Activated naive CD4-positive, alpha-beta T cell (primary cell): ENCODE data around the gene ROPN1.

ENCODE experiments used
- DNase-seq, 4 experiments: peaks; one replicate each; lab custom pipeline; 2025; lab: John Stamatoyannopoulos, UW

Gene ROPN1

DNA sequence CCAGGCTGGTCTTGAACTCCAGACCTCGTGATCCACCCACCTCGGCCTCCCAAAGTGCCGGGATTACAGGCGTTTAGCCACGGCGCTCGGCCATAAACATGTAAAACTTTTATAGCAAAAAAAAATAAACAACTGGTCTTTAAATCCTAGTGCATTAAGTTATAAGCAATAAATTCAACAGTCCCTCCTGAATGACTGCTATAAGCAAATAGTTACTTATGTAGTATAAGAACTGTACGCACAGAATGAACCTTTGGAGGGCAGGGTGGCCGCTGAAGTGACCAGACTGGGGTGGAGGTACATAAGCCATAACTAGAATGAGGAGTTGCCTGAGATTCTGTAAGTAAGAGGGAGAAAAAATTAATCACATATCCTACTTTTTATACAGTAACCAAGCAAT lies 43.5 kb downstream of the ROPN1 start:
- no peak for DNase-seq

GRCh38 chr3:123947482-123947881 lies 44.4 kb downstream of the ROPN1 start:
- no peak for DNase-seq

DNA sequence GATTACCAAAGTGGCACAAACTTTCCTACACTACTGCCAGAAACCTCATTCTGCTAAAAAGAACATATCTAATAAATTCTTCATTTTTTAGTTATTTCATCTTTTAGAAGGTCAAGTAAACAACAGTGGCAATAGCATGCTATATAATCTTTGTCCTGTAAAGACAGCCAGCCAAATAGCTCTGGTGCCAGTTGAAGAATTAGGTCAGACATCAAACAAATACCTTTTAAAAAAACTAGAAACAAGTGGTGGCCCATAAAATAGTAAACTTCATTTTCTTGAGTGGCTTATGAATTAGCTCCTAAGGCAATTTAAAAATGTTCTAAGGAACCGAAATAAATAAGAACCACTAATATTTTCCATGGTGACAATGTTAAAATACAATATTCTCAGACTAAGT lies 50.4 kb downstream of the ROPN1 start:
- no peak for DNase-seq

DNA sequence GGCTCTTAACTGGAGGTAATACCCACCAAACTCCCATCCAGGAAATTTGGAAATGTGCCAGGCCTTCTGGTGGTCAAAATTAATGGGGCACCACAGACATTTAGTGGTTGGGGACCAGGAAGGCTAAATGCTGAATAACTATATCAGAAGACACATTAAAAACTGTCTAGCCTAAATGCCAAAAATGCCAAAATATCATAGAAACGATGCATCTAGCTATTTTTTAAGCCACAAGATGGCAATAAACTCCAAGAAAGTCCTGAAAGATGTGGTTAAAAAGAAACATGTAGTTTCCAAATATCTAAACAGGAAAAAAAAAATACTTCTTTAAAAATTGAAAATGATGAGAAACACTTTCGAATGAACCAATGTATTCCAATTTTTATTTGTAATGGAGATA lies 50.8 kb downstream of the ROPN1 start:
- DNase-seq = no peak

- DNase-seq = no peak
These were observed 52.2 kb downstream of the ROPN1 start for GRCh38 chr3:123939706-123940105.

GRCh38 chr3:123936400-123936799 lies 55.5 kb downstream of the ROPN1 start:
- no peak for DNase-seq

- DNase-seq = no peak
These were observed 56.1 kb downstream of the ROPN1 start for GRCh38 chr3:123935830-123936229.

DNA sequence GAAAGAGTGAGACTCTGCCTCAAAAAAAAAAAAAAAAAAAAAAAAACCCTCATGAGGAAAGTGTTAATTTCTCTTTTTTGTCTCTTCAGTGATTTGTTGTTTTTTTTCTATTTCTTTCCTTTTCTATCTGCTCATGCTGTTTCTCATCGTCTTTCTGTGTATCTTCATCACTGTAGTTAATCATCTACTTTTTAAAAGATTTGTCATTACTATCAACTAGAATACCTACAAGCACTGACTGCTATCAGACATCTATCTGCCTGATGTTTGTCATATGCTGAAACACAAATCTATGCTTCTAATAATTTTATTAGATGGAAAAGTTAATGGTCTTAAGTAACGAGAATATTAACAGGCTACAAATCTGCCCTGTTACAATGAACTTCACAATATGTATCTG lies 57.7 kb downstream of the ROPN1 start:
- no peak for DNase-seq

DNA sequence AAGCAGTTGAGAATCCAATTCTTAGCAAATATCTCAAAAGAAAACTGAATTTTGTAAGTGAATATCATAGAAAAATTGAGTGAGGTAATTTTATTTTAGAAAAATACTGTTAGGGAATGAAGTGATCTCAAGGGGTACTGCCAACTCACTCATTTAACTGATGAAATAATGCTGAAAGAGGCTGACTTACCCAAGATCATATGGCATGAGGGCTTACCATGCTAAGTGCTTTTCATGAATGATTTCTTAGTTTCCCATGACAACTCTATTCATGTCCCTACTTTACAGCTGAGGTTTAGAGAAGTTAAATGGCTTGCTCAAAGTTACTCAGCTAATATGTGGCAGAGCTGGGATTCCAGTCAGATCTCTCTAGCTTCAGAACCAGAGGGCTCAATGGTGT lies 61.5 kb downstream of the ROPN1 start:
- DNase-seq = no peak

GRCh38 chr3:123929325-123929724 lies 62.6 kb downstream of the ROPN1 start:
- DNase-seq = no peak

DNA sequence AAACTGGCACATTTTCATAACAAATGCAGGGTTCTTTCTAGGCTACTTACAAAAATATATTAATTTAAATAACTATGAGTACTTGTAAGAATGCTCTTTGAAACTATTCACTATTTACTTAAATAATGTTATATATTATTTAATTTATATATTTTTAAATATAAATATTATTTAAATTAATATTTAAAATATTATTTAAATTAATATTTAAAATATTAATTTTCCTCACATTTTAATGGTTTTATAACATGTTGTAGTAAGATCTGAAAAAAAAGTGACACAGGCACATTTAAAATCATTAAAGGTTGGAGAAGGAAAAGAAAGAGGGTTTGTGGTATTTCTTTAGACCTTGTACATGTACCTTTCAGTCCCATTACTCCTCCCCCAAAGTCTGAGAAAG lies 65.5 kb downstream of the ROPN1 start:
- DNase-seq = no peak

DNA sequence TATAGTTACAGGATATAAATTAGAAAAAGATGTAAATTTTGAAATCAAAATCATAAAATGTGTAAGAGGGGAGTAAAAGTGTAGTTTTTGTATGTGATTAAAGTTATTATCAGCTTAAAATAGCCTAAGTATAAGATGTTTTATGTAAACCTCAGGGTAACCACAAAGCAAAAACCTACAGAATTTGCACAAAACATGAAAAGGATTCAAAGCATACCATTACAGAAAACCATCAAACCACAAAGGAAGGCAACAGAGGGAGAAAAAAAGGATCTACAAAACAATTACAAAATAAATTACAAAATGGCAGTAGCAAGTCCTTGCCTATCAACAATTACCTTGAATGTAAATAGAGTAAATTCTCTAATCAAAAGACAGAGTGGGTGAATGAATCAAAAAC lies 71.1 kb downstream of the ROPN1 start:
- DNase-seq = no peak

GRCh38 chr3:123920383-123920782 lies 71.5 kb downstream of the ROPN1 start:
- no peak for DNase-seq

DNA sequence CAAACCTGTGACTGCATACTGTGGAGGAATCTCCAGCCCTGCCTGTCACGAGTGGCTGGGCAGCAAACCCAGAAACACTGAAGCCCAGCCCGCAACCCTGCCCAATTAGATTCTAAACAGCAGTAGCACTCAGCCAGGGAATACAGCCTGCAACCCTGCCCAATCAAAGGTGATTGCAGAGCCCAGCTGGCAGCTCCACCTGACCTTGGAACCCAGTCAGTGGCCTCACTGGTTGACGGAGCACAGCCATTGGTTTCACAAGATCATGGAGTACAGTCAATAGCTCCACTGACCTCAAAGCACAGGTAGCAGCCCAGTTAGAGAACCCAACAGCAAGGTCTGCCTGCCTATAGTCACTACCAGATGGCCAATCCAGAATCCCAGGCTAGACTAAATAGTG lies 72.6 kb downstream of the ROPN1 start:
- DNase-seq = no peak
